HG03095 (cell line): ENCODE data around the gene TGFBI.

ENCODE experiments used
- ATAC-seq: cut with Tn5 transposase; IDR thresholded peaks from one replicate; pipeline ENCODE4 v1.9.1; 2021; ENCODE audit warnings: moderate library complexity; ENCODE audit not compliant: unreplicated experiment

The TGFBI gene

GRCh38 chr5:136084698-136085097, 55.9 kb downstream of the TGFBI start:
- ATAC-seq, result no peak

DNA sequence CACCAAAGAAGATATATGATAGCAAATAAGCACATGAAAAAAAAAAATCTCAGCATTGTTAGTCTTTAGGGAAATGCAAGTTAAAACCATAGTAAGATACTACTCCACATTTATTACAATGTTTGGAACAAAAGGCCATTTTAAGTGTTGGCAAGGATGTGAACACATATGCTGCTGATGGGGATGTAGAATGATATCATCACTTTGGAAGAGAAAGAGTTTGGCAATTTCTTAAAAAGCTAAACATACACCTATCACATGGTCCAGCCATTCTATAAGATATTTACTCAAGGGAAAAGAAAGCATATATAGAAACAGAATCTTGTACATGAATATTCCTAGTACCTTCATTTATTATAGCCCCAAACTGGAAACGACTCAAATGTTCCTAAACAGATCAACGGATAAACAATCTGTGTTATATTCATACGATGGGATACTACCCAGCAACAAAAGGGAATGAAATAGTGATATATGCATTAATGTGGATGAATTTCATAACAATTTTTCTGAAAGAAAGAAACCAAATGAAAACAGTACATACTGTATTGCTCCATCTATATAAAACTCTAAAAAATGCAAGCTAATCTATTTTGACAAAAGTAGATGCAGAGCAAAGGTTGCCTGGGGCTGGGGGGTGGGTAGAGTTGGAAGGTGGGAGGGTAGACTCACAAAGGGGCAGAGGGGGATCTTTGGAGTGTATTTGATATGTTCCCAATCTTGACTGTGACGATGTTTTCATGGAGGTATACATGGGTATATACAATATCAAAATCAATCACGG, 58.2 kb downstream of the TGFBI start:
- ATAC-seq, result no peak

DNA sequence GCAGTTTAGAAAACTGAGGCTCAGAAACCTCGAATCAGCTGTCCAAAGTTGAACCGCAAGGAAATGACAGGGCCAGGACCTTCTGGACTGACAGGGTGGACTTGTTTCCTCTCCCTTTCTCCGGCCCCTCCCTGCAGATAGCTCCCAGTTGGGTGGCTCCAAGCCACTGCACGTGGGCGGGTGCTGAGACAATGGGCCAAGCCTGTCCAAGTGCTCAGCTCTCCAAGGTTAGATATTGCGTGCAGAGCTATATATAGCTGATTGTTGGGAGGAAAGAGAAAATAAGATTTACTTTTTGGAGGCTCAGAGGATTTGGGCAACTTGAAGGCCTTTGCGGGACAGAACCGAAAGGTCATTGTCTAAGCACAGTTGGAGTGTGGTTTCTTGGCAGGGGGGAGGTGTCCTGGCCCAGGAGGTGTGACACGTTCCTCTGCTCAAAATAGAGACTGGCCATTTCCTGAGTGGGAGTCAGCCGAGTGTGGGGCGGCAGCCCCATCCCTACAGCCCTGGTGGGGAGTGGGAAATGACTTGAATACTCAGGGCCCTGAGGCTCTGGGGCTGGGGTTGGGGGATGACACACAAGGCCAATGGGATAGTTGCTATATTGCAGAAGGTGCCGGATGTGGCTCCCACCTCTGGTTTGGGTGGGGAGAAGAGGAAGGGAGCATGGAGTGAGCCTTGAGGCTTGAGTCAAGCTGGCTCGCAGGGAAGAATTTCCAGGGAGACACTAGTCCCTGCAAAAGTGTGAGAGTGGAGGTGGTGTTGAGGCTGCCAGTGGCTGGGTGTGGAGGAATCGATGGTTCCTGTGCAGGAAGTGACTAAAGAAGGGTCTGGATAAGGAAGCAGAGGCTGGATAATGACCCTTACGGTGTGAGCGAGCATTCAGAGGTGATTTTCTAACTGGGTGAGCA, 59.4 kb downstream of the TGFBI start:
- no peak for ATAC-seq

DNA sequence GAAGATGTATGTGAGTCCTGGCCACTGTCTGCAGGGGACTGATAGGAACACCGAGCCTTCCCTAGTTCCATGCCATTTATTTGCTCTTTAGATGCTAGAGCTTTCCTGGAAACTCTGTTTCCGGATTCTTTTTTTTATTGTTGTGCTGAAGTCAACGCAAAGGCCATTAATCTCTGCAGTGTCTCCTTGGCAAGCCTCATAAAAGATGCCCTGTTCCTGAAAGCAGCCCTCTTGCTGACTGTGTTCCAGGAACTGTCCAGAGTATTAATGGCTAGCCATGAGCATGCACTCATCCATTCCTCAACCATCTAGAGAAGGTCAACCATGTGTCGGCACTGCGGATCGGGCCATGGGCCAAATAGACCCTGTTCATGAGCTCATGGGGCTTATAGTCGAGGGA, 61.0 kb downstream of the TGFBI start:
- no peak for ATAC-seq

DNA sequence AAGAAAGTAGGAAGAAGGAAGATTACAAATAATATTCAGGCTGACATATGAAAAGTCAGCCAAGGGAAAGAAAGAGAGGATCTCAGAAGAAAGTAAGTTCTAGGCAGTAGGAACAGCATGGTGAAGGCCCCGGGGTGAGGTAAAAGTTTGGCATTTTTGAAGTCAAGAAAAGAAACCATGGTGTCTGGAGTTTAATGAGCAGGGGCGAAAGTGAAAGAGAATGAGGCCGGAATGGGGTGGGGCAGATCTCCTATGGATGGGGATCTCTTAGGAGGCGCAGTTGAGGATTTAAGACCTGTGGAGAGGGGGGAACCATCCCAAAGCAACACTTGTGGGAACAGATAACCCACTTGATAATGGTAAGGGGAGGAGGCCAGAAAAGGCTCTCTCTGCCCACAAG, 61.5 kb downstream of the TGFBI start:
- no peak for ATAC-seq

GRCh38 chr5:136094189-136094912, 65.6 kb downstream of the TGFBI start:
- ATAC-seq, result no peak

DNA sequence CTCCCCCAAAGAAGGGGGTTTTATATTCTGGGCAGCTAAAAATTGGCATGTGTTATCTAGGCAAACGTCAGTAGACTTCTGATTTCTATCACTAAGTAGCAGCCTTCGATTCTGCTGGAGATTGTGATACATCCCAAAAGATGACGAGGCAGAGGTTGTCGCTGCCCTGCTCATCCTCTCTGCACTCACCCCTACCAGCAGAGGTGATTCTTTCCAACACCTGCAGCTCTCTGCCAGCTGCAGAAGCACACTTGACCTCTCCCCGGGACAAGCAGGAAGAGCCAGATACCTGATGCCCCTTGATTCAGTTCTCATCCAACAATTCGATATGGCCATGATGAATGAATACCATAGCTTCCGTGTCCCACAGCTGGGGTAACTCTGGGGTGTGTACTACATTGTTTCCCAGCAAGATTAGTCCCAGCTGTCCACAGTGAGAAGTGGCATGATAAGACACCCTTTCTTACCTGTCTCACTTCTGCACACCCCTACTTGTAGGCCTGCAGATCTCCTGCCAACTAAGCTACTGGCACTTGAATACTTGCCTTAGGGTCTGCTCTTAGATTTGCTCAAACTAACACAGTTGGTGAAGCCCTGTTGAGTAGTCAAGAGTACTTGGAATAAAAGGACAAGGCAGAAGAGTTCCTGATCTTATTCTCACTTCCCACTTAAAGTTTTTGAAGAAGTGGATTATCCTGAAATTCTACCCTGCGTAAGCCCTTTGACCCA, 66.3 kb downstream of the TGFBI start:
- no peak for ATAC-seq

- ATAC-seq, result no peak
Observed at GRCh38 chr5:136098176-136098575, 69.4 kb downstream of the TGFBI start.

DNA sequence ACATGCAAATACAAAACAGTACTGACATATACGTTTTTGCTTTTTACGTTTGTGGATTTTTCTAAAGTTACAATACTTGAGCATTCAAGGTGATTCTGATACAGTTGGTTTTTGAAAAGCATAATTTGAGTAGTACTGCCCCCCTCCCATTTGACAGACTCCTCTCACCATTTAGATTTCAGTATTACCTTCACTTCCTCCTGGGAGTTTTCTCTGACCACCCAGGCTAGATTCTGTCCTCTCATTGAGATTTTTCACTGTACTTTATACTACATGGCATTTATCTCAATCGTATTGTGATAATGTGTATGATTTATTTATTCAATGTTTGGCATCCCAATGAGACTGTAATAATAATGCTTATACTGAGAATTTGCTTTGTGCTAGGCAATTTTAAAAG, 71.1 kb downstream of the TGFBI start:
- no peak for ATAC-seq

- no peak for ATAC-seq
Observed at GRCh38 chr5:136101884-136102283, 73.1 kb downstream of the TGFBI start.

- ATAC-seq, result peak; percentile 71
Observed at GRCh38 chr5:136103118-136103517, 74.3 kb downstream of the TGFBI start.

DNA sequence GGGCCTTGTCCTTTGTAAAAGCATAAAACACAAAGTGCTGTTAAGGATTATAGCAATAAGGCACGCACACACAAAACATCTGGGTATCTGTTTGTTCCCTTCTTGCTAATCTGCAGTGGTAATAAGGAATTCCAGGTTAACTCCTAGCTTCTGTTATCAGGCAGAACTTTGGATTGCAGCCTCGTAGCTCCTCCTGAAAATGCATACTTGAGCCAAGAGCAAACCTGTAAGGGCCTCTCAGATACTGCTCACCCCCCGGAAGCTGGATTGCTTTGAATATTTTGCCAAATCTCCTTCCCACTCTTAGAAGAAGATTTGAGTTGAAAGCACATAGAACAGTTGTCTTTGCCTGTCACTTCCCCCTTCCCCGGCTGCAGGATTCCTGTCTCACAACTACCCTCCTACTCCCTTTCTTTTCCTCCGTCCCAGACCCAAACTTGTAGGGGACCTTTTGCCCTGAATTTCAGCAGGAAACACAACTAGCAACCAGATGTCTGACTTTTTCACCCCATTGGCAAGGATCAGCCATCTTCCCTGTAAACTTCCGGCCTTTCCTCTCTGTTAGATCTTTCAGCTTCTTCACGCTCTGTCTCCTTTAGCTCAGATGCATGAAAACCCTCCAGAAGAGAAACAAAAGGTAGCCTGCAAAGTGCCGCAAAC, 75.6 kb downstream of the TGFBI start:
- no peak for ATAC-seq

DNA sequence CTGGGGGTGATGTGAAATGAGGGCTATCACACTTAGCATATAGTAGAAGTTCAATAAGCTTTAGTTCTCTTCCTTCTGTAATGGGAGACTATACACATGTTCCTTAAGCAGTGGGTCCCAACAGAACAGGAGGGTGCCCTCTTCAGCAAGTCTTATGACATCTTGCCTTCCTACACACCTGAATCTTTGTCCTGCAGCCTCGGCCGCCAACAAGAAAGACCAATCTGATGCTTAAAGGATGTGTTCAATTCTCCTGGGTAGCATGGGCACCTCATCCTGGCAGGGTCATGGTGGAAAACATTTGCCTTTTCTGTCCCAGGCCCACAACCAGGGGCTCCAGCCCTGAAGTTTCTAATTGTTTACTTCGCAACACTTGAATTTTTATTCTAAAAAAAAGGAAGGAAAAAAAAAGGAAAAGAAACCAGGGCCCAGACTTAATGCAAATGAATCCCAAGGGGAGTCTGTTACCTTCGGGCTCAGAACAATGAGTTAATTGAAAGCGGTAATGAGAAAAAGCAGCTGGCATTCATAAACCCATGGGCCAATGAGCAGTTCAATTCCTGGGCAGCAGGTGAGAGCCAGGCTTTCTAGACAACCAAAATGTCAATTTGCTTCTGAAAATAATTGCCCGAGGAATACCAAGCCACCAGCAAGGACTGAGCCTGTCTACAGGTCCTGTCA, 77.7 kb downstream of the TGFBI start:
- ATAC-seq, result no peak

- peak; percentile 50 for ATAC-seq
Observed at GRCh38 chr5:136108180-136108611, 79.4 kb downstream of the TGFBI start.

DNA sequence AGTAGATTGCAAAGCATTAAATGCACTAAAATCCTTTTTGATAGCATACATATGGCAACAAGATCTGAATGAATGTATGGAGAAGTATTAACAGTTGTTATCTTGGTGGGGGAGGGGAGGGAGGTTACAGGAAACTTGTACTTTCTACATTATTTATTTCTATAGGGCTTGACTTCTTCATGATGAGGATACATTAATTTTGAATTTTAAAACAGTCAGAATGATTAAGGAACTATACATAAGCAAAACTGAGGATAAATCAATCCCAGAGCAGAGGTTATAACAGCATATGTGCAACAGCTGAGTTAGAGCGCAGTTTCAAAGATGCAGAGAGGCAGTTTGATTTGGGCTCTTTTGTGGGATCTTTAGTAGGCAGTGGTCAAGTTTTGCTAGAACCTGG, 80.0 kb downstream of the TGFBI start:
- no peak for ATAC-seq

DNA sequence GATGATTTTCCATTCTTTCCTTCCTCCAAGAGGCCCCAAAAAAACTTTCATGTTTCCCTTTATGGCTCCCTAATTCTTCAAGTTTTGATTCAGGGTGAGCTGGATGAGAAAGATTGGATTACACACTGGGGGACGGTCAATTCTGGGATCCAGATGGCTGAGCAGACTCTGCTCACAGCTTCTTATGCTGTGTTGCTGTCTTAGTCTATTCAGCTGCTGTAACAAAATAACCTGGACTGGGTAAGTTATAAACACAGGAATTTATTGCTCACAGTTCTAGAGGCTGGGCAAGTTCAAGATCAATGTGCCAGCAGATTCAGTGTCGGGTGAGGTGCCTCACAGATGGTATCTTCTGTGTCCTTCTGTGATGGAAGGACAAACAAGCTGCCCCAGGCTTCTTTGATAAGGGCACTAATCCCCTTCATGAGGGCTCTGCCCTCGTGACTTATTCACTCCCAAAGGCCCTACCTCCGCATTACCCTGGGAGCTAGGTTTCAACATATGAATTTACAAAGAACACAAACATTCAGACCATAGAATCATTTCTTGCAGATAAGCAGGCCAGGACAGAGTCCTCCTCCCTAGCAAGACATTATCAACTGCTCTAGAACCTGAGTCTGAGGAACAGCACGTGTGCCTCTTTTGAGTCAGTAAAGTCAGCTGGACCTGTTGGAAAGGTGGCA, 80.8 kb downstream of the TGFBI start:
- ATAC-seq, result no peak
